ENCODE results near the gene NR4A1. TPM values are rescaled to one million over a fixed set of nuclear protein-coding genes. Genes with fewer than 3 reads are reported as not detected.

NR4A1 gene
- total and polyA plus RNA-seq, 2 of the 13 experiments (the other 11 are each of a cell fraction or from before 2014, with no cell fraction given), result 5.7 to 15.2 TPM

GRCh38 chr12:52069327-52070184 lies 18.3 kb downstream of the NR4A1 start, which contains the start of gene ATG101 (continued):
- TF ChIP-seq NAIF1 (CRISPR knock-in tag; IDR thresholded peaks at IDR 0.05; ENCODE audit: borderline replicate concordance) (no peak), MBNL3 (CRISPR knock-in tag; conservative IDR thresholded peaks at IDR 0.05) (no peak), MXD3 (CRISPR knock-in tag; IDR thresholded peaks at IDR 0.05) (no peak), NR3C1 (CRISPR knock-in tag; IDR thresholded peaks at IDR 0.05) (no peak), THAP11 (CRISPR knock-in tag; IDR thresholded peaks at IDR 0.05) (peak; percentile 93), ZNF704 (CRISPR knock-in tag; IDR thresholded peaks at IDR 0.05; ENCODE audit: borderline replicate concordance) (peak; percentile 58; the same call in 1 of the 2 replicates), HBP1 (CRISPR knock-in tag; IDR thresholded peaks at IDR 0.05; ENCODE audit: low read depth) (peak; percentile 52; the same call in 1 of the 2 replicates), ZNF580 (CRISPR knock-in tag; IDR thresholded peaks at IDR 0.05; ENCODE audit: borderline replicate concordance, low read depth) (peak; percentile 79; the same call in 1 of the 2 replicates), BCL3 (CRISPR knock-in tag; IDR thresholded peaks at IDR 0.05) (no peak), ZNF354B (CRISPR knock-in tag; IDR thresholded peaks at IDR 0.05) (no peak), POGK (CRISPR knock-in tag; conservative IDR thresholded peaks at IDR 0.05) (no peak; the same call in 1 of the 2 replicates), ZNF619 (CRISPR knock-in tag; IDR thresholded peaks at IDR 0.05) (peak; percentile 33; the same call in 1 of the 2 replicates), SMARCE1 (IDR thresholded peaks at IDR 0.05; ENCODE audit: borderline replicate concordance) (no peak), CBX1 (IDR thresholded peaks at IDR 0.05; ENCODE audit: low read depth) (peak; percentile 70), PRDM15 (CRISPR knock-in tag; IDR thresholded peaks at IDR 0.05) (no peak), CC2D1A (CRISPR knock-in tag; IDR thresholded peaks at IDR 0.05) (no peak)

Measured in HepG2 (cell line).